HG02642 (cell line): Measurements from ENCODE around the gene CLCA4.

ENCODE experiments used
- ATAC-seq: cut with Tn5 transposase; IDR thresholded peaks from one replicate; pipeline ENCODE4 v1.9.1; 2021; ENCODE audit warnings: mild to moderate bottlenecking; ENCODE audit not compliant: unreplicated experiment, poor library complexity

CLCA4 gene

GRCh38 chr1:86523670-86524354 lies 23.1 kb upstream of the CLCA4 start:
- ATAC-seq = no peak

GRCh38 chr1:86527306-86527705 lies 19.6 kb upstream of the CLCA4 start:
- no peak for ATAC-seq

- no peak for ATAC-seq
These were observed 16.6 kb upstream of the CLCA4 start for GRCh38 chr1:86530211-86530845.

GRCh38 chr1:86537928-86538695 lies 8.8 kb upstream of the CLCA4 start:
- no peak for ATAC-seq

- ATAC-seq = no peak
These were observed 8.1 kb upstream of the CLCA4 start for GRCh38 chr1:86538775-86539174.

GRCh38 chr1:86541859-86542258 lies 5.0 kb upstream of the CLCA4 start:
- no peak for ATAC-seq

- ATAC-seq = no peak
These were observed 4.2 kb upstream of the CLCA4 start for GRCh38 chr1:86542631-86543030.

- no peak for ATAC-seq
These were observed 2.0 kb downstream of the CLCA4 start for GRCh38 chr1:86548839-86549238.

GRCh38 chr1:86551305-86551704 lies 4.4 kb downstream of the CLCA4 start:
- ATAC-seq = no peak

GRCh38 chr1:86552376-86552775 lies 5.5 kb downstream of the CLCA4 start:
- ATAC-seq = no peak

- ATAC-seq = no peak
These were observed 10.9 kb downstream of the CLCA4 start for GRCh38 chr1:86557739-86558138.

- no peak for ATAC-seq
These were observed 17.0 kb downstream of the CLCA4 start for GRCh38 chr1:86563849-86564248.

GRCh38 chr1:86567341-86567740 lies 20.5 kb downstream of the CLCA4 start:
- ATAC-seq = no peak

GRCh38 chr1:86567878-86568277 lies 21.0 kb downstream of the CLCA4 start:
- ATAC-seq = no peak

- no peak for ATAC-seq
These were observed 27.0 kb downstream of the CLCA4 start for GRCh38 chr1:86573763-86574484.

- no peak for ATAC-seq
These were observed 34.4 kb downstream of the CLCA4 start for GRCh38 chr1:86581231-86581630.

GRCh38 chr1:86582161-86582560 lies 35.3 kb downstream of the CLCA4 start:
- ATAC-seq = no peak

- ATAC-seq = no peak
These were observed 36.2 kb downstream of the CLCA4 start for GRCh38 chr1:86583032-86583431.

- ATAC-seq = no peak
These were observed 36.7 kb downstream of the CLCA4 start for GRCh38 chr1:86583593-86583992.

GRCh38 chr1:86594284-86594770 lies 47.4 kb downstream of the CLCA4 start:
- no peak for ATAC-seq

GRCh38 chr1:86596224-86596623 lies 49.3 kb downstream of the CLCA4 start:
- ATAC-seq = no peak
